Smooth muscle cell of the brain vasculature (primary cell): ENCODE measurements around the gene GLYATL1.
A peak's percentile ranks its signal among the peaks of the same experiment; 100 is the strongest.

ENCODE experiments used
- DNase-seq: peaks from one replicate; pipeline ENCODE4 v3.0.0-alpha.2; 2012; ENCODE audit warnings: low read depth, low spot score

The GLYATL1 gene

DNA sequence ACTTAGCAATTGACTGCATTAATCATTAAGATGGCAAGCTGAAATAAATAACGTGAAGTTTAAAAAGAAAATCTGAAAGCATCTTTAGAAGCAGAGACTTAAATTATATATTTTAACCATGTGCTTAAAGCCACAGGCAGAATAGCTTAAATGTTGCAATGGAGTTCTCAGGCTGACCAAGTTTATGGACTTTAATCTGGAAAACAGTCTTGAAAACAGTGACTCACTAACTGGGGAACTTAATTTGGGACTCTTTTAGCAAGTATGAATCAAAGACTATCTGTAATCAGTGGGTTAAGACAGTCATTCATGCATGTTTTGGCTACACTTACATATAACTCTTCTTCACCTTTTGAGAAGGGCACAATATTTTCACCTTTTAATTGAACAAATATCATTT lies 12.6 kb upstream of the GLYATL1 start:
- no peak for DNase-seq

GRCh38 chr11:58927393-58928106 lies 11.7 kb upstream of the GLYATL1 start:
- DNase-seq, result no peak

GRCh38 chr11:58928107-58928499 lies 11.2 kb upstream of the GLYATL1 start:
- DNase-seq, result no peak

GRCh38 chr11:58928691-58929090 lies 10.6 kb upstream of the GLYATL1 start:
- no peak for DNase-seq

- DNase-seq, result no peak
These were observed 8.4 kb upstream of the GLYATL1 start for GRCh38 chr11:58930926-58931325.

- no peak for DNase-seq
These were observed 5.6 kb upstream of the GLYATL1 start for GRCh38 chr11:58933661-58934060.

DNA sequence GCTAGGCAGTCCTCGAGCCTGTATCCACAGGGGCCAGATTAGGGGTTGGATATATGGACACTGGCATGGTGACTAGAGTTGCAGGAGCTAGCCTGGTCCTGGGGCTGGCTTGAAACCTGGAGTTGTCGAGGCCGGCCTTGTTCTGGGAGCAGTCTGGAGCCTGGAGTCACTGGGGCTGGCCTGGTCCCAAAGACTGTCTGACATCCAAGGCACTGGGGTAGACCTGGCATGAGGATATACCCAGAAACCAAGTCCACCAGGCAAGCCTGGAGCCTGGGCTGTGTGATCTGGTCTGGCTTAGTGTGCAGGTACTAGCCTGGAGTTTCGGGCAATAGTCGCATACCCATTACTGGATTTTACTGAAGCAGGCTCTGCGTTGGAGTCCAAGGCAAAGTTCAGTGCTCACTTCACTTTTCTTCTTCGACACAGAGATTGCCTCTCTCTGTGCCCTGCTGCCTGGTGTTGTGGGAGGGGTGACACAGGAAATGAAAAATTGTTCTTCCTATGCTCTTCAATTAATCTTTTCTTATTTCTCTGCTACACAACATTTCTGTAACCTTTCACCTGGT lies 4.3 kb upstream of the GLYATL1 start:
- no peak for DNase-seq

- DNase-seq, result no peak
These were observed 890 bp upstream of the GLYATL1 start for GRCh38 chr11:58938398-58938797.

DNA sequence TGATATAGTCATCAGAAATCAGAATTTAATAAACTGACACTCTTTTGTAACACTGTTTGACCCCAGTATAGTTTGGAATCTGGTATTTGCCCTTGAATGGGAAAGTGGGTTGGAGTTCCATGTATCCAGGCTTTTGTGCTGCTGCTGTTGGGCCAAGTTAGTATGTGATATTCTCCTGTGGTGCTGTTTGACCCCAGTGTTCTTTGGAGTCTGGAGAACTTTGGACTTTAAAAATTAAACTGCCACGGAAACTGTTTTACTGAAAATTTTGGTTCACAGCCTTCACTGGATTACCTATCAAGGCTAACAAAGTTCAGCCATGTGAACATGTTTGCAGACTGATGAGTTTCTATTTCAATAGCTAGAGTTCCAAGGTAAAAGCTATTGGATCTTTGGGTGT lies 740 bp downstream of the GLYATL1 start:
- no peak for DNase-seq

- DNase-seq, result no peak
These were observed 2.5 kb downstream of the GLYATL1 start for GRCh38 chr11:58941838-58942237.

DNA sequence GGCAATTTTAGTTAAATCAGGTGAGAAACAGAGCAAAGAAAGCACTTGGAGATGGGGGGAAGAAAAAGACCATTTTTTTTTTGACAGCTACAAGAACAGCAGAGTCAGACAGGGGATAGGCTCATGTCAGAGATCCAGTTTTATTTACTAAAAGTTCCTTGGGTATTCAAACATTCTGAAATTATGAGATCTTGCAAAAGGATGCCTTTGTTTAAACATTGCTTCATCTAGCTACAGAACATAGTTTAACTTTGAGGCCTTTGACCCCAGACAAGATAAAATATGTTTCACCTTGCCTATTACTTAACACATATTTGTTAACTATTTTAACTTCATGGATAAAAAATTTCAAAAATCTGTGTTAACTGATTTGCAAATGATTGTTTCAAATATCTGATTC lies 6.4 kb downstream of the GLYATL1 start:
- no peak for DNase-seq

GRCh38 chr11:58949184-58949583 lies 9.9 kb downstream of the GLYATL1 start:
- DNase-seq, result no peak

DNA sequence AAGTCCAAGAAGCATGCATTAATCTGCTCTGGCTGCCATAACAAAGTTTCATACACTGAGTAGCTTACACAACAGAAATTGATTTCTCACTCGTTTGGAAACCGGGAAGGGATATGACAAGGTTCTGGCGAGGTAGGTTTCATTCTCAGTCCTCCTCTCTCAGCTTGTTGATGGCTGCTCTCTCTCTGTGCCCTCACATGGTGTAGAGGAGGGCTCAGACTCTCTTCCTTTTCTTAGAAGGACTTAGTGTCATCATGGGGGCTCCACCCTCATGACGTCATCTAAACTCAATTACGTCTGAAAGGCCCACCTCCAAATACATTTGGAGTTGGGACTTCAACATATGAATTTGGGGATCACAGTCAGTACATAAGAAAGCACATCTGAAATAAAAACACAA lies 18.6 kb downstream of the GLYATL1 start:
- DNase-seq, result no peak

DNA sequence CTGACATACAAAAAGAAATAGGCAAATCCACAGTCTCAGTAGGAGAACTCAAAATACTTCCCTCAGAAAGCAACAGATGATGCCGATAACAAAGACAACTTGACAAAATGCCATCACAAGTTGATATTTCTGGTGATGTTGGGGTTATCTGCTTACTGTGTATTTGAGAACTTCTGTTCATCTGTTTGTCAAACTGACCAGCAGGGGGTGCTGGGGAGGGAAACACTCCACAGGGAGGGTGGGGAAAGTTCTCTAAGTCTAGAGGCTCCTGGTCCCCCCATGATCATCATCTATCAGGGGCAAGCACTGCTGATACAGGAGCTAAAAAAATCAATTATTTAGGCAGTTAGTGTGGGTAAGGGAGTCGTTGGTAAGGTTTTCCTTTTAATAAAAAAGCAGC lies 19.2 kb downstream of the GLYATL1 start:
- no peak for DNase-seq

DNA sequence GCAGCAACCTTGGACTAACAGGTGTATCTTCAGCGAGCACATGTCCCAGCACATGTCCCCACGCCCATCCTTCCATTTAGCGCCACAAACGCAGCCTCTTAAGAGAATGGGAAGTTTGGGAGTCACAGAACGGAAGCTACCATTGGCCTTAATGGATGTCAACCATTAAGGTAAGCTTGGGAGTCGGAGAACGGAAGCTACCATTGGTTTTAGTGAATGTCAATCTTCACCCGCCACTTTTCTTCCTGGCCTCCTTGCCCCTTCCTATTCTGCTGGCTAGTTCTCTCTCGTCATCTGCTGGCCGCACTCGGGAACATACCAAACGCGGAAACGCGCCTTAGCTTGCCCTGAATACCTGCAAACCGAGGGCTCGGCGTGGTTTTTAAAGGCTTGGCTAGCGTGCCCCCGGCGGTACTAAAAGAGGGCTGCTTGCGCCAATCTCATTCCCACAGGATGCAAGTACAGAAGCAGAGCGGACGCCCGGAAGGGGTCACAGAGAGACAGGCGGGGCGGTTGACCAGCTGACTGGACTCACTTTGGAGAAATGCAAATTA lies 24.3 kb downstream of the GLYATL1 start:
- DNase-seq, result peak; percentile 7

DNA sequence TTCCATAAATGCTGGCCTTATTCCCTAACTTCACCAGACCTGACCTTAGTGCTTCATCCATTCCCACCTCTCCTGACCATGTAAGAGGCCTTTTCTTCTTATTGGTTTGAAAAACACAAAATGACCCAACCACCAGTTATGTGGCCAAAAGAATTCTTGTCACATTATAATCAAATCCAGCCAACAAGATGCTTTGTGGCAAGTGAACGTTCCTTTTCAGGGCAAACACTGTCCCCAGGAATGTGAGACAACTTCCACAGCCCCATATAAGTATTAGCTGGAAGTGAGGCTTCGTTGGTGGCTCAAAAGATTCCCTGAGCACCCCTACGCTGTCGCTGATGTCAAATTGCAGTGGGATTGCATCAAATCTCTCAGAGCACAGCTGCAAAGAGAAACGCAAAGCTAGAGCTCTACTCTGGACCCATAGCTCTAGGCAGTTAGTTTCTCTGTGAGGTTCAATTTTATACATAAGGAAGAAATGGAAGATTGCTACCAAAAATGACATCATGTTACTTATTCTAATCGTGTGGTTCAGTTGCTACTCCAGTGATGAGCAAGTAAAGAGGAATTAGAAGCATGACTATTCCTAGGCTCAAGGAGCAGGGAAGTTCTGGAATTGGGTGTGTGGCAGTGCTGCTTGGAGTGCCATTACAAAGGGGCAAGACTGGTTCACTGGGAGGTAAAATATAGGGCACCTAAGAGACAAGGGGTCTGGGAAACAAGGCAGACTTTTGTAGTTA lies 26.1 kb downstream of the GLYATL1 start:
- DNase-seq, result no peak

GRCh38 chr11:58968251-58968711 lies 29.0 kb downstream of the GLYATL1 start:
- no peak for DNase-seq

DNA sequence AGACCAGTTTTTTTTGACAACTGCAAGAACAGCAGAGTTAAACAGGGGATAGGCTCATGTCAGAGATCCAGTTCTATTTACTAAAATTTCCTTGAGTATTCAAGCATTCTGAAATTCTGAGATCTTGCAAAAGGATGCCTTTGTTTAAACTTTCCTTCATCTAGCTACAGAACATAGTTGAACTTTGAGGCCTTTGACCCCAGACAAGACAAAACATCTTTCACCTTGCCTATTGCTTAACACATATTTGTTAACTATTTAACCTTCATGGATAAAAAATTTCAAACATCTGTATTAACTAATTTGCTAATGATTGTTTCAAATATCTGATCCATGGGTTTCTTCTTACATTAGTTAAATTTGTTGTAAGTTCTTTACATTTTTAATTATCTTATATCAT lies 38.2 kb downstream of the GLYATL1 start:
- no peak for DNase-seq

DNA sequence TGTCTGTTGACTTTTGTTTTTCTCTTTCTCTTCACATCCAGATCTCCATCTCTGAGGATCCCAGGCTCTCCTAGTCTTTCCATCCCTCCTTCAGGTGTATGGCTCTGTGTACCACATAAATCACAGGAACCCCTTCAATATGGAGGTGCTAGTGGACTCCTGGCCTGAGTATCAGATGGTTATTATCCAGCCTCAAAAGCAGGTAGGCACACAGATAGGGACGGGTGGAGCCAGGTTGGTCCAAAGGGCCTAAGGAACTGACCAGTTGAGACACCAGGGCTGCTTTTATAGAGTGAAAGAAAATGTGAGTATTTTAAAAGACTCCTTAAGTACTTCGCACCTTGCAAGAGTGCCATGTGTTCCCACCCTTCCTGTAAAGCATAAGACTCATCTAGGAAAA lies 39.9 kb downstream of the GLYATL1 start:
- DNase-seq, result no peak

- DNase-seq, result no peak
These were observed 41.0 kb downstream of the GLYATL1 start for GRCh38 chr11:58980159-58980843.

DNA sequence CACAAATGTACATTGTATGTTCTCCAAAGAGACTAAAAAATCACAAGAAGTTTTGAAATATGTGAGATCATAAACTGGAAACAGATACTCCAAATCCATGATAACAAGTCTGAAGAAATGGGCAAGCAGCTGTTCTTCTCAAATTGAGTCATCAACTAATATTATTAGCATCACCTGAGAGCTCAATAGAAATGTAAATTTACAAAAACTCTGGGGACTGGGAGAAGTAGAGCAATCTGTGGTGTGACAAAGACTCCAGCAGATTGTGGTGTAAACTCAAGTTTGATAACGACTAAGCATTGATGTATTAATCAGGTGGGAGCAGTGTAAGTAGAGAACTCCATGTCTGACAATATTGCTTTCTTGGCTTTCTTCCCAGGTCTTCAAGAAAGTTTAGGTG lies 53.2 kb downstream of the GLYATL1 start:
- no peak for DNase-seq

DNA sequence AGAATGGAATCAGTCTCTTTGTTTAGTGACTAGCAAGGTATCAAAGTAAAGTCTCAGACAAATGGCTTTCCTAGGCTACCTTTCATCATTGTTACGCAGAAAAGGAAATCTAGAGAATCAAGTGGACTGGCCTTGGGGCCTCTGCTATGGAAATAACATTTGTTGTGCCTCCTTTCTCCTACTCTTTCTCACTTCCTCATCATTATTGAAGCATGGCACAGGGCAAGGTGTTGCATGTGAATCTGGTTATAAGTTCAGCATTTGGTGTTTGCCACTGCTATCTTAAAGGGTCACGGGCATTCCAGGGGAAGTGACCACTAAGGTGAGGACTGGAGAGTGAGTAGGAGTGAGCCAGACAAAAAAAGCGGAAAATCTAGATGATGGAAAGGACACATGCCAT lies 54.9 kb downstream of the GLYATL1 start:
- no peak for DNase-seq
